Measurements from ENCODE around the gene IL22.

DNA sequence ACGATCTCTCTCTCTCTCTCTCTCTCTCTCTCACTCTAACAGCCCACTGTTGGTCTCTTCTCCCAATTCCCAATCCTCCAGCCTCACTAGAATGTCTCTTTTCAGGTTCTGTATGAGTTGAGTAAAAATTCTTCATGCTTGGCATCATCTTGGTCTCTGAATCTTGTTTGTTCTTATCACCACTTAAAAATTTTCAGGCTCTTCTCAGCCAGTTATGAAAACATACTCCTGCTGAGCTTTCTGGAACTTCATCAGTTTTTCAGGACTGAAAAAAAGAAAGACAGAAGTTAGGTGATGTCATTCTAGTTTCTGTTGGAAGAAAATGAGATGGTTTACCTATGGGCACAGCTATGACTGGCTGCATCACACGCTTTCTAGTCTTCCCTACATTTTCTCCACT lies 11.5 kb upstream of the IL22 start:
- TF ChIP-seq, protein P1, sequence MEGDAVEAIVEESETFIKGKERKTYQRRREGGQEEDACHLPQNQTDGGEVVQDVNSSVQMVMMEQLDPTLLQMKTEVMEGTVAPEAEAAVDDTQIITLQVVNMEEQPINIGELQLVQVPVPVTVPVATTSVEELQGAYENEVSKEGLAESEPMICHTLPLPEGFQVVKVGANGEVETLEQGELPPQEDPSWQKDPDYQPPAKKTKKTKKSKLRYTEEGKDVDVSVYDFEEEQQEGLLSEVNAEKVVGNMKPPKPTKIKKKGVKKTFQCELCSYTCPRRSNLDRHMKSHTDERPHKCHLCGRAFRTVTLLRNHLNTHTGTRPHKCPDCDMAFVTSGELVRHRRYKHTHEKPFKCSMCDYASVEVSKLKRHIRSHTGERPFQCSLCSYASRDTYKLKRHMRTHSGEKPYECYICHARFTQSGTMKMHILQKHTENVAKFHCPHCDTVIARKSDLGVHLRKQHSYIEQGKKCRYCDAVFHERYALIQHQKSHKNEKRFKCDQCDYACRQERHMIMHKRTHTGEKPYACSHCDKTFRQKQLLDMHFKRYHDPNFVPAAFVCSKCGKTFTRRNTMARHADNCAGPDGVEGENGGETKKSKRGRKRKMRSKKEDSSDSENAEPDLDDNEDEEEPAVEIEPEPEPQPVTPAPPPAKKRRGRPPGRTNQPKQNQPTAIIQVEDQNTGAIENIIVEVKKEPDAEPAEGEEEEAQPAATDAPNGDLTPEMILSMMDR (conservative IDR thresholded peaks at IDR 0.05; ENCODE audit: low read depth, low read length), result no peak
- TF ChIP-seq EZH2 (IDR thresholded peaks at IDR 0.05; ENCODE audit: low read length, unreplicated experiment), result no peak
